H1 (cell line): ENCODE data around the gene NUP205.

Experiments used
- EGR1 ChIP-seq: IDR thresholded peaks from 2 replicates; pipeline ENCODE4 v1.6.1; 2011; ENCODE audit warnings: low read depth, low read length, borderline replicate concordance
- RAD21 ChIP-seq, 2 experiments: IDR thresholded peaks in 1 of 2; conservative IDR thresholded peaks in 1 of 2; 2 replicates each; pipeline ENCODE4 v1.6.1; 2011; ENCODE audit warnings: low read depth in 2 of 2, low read length in 2 of 2, improper control_type of control experiment in 1 of 2, inconsistent platforms in 1 of 2, mild to moderate bottlenecking in 1 of 2, moderate library complexity in 1 of 2
- SP1 ChIP-seq: IDR thresholded peaks from 2 replicates; pipeline ENCODE4 v1.6.1; 2011; ENCODE audit warnings: low read depth, low read length
- TF ChIP-seq, protein P1 (sequence below), 3 experiments: IDR thresholded peaks; 1 replicate in 2 of 3; 2 replicates in 1 of 3; pipeline versions ENCODE4 v1.5.1 to v1.6.1; 2011; ENCODE audit warnings: low read length in 3 of 3, mild to moderate bottlenecking in 3 of 3, inconsistent platforms in 2 of 3, low read depth in 1 of 3, moderate library complexity in 1 of 3; ENCODE audit not compliant: insufficient read depth in 1 of 3; ENCODE audit errors: control extremely low read depth in 1 of 3

- TF ChIP-seq SP1, result no peak
- TF ChIP-seq, protein P1, sequence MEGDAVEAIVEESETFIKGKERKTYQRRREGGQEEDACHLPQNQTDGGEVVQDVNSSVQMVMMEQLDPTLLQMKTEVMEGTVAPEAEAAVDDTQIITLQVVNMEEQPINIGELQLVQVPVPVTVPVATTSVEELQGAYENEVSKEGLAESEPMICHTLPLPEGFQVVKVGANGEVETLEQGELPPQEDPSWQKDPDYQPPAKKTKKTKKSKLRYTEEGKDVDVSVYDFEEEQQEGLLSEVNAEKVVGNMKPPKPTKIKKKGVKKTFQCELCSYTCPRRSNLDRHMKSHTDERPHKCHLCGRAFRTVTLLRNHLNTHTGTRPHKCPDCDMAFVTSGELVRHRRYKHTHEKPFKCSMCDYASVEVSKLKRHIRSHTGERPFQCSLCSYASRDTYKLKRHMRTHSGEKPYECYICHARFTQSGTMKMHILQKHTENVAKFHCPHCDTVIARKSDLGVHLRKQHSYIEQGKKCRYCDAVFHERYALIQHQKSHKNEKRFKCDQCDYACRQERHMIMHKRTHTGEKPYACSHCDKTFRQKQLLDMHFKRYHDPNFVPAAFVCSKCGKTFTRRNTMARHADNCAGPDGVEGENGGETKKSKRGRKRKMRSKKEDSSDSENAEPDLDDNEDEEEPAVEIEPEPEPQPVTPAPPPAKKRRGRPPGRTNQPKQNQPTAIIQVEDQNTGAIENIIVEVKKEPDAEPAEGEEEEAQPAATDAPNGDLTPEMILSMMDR (IDR thresholded peaks at IDR 0.05; ENCODE audit: control extremely low read depth in 1 of 3, insufficient read depth in 1 of 3, low read depth in 1 of 3, low read length in 3 of 3), result no peak
- TF ChIP-seq RAD21 (IDR thresholded peaks at IDR 0.05 in 1 of 2, conservative IDR thresholded peaks at IDR 0.05 in 1 of 2; ENCODE audit: low read depth in 2 of 2, low read length in 2 of 2), result no peak
- no peak for TF ChIP-seq EGR1
These were observed 87.0 kb downstream of the NUP205 start for GRCh38 chr7:135644729-135645128.
